Activated effector memory CD4-positive, alpha-beta T cell treated with Interleukin-2 at 50 U/mL for 16 hours (primary cell): ENCODE results near the gene ADGRE1.
A peak's percentile ranks its signal among the peaks of the same experiment; 100 is the strongest.

ENCODE experiments used
- DNase-seq: peaks from one replicate; pipeline ENCODE4 v3.0.0-alpha.2; 2020

The ADGRE1 gene

GRCh38 chr19:6963244-6963852 lies 76.0 kb downstream of the ADGRE1 start:
- no peak for DNase-seq

GRCh38 chr19:6963937-6964336 lies 76.6 kb downstream of the ADGRE1 start:
- DNase-seq: peak; percentile 1

GRCh38 chr19:6967967-6968366 lies 80.6 kb downstream of the ADGRE1 start:
- DNase-seq: no peak

- DNase-seq: no peak
These were observed 82.1 kb downstream of the ADGRE1 start for GRCh38 chr19:6969490-6969889.

GRCh38 chr19:6970021-6970420 lies 82.6 kb downstream of the ADGRE1 start:
- DNase-seq: no peak

GRCh38 chr19:6970443-6970842 lies 83.1 kb downstream of the ADGRE1 start:
- DNase-seq: no peak

- no peak for DNase-seq
These were observed 84.0 kb downstream of the ADGRE1 start for GRCh38 chr19:6971366-6971765.

GRCh38 chr19:6976197-6976596 lies 88.8 kb downstream of the ADGRE1 start:
- DNase-seq: no peak

- no peak for DNase-seq
These were observed 92.0 kb downstream of the ADGRE1 start for GRCh38 chr19:6979399-6979798.

GRCh38 chr19:6983448-6983847 lies 96.1 kb downstream of the ADGRE1 start:
- DNase-seq: no peak

GRCh38 chr19:6987850-6988249 lies 100.5 kb downstream of the ADGRE1 start:
- no peak for DNase-seq

GRCh38 chr19:6988257-6988656 lies 100.9 kb downstream of the ADGRE1 start:
- no peak for DNase-seq
